ENCODE data around the gene SKAP2.

SKAP2 gene

DNA sequence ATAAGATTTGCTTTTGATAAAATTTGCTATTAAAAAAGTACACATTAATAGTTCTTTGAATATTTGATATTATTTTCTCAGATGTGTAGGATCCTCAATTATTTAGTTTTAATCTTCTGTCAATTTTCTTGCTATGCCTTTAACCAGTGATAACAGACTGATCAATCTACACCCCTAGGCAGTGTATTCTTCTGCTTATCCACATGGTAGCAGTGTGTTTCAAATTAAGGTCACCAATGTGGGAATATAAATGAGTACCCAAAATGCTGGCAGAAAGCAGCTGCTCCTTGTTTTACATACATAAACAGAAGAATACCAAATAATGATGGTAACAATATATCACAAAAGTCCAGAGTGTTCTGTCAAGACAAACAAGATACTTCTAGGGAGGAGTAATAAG lies 87.0 kb downstream of the SKAP2 start:
- no peak for DNase-seq (ENCODE audit: low read depth in 3 of 3)

DNA sequence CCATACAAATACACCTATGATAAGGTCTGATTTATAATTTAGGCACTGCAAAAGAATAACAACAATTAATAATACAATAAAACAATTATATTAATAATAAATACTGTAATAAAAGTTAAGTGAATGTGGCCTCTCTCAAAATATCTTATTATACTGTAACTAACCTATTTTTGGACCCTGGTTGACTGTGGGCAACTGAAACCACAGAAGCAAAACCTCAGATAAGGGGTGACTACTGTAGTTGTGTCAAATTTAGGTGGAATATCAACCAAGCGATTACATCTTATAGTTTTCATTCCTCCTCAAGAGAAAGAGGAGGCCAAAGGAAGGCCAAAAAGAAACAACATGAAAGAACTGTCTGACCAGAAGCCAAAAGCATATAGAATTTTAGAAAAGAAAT lies 103.9 kb downstream of the SKAP2 start:
- no peak for DNase-seq (ENCODE audit: low read depth in 3 of 3)

DNA sequence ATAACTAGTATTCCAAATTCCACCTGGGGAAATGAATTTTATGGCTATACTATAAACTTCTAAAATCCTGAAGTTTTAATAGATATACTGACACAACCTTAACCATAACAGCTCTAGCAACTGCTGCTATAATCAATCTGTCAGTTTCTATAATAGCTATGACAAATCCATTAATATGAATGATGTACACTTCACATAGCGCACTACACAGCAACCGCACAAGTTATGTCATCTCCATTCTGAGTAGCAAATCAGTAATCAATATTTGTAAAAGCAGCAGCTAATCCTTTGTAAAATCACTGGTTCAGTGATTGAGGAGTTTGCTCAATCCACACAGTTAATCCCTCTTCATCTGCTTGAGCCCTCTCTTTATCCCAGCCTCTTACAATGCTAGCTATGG lies 105.3 kb downstream of the SKAP2 start:
- DNase-seq (ENCODE audit: low read depth in 3 of 3) = no peak

DNA sequence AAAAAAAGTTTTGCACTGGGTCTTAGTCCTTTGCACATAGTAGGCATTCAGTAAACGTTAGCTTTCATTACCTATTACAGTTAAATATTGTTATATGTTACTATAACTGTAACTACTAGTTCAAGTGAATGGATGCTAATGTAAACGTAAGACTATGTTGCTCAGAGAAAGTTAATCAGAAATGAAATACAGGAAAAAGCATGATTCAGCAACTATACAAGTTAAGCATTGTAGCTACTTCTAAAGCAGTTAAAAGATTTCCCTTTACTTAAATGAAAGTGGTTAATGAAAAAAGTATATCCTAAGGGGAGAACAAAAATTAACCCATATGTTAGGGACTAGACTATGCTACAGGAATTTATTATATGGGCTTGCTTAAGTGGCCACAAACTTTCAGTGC lies 121.2 kb downstream of the SKAP2 start:
- DNase-seq (ENCODE audit: low read depth in 3 of 3) = no peak

DNA sequence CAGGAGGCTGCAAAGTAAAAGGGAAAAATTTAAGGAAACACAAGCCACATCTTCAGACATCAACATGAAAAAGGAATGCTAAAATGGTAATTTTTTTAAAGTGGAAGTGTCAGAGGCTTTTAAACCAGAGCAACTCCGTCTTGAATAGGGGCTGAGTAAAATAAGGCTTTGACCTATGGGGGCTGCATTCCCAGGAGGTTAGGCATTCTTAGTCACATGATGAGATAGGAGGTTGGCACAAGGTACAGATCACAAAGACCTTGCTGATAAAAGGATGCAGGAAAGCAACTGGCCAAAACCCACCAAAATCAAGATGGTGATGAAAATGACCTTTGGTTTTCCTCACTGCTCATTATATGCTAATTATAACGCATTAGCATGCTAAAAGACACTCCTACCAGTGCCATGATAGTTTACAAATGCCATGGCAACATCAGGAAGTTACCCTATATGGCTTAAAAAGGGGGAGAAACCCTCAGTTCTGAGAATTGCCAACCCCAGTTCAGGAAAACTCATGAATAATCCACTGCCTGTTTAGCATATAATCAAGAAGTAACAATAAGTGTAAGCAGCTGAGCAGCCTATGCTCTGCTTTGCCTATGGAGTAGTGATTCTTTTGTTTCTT lies 128.3 kb downstream of the SKAP2 start:
- no peak for DNase-seq (ENCODE audit: low read depth in 3 of 3)

DNA sequence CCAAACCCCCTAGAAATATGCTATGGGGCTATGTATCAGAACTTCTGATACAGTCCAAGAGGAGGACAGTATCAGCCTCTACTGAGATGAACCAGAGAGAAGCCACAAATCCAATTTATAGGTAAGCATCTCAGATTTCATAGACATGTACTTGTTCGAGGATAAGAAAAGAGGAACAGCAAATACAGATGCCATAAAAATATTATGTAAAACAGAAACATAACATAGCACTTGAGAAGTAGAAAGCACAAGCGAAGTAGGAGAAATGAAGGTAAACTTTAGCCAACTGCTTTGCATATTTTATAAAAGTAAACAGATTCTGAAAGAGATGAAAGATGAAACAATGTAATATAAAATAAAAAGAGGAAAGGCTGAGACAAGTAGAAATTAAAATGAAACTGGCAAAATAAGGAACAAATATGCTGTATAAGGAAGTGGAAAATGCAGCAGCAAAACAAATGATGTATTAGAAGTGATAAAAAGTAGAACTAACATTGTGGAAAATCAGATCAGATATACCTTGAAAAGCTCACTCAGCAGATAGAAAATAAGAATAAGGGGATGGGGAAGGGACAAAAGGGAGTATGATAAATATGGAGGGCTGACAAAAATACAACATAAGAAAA lies 135.1 kb downstream of the SKAP2 start:
- no peak for DNase-seq (ENCODE audit: low read depth in 3 of 3)

DNA sequence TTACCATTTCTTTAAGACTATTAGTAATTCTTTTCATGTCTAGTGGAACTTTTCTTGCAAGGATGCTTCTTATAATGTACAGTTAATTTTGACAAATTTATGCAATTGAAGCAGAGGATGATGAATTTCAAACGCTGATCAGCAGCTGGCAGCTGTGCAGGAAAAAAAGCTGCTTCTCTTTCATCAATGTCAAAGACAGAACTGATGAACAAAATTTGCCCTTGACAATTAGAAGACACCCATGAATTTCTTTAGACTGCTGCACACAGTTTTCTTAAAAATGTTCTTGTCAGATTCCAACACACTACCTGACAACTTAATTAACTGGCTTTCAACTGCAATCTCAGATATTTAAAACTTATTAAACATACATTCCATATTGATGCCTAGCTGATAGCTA lies 138.3 kb downstream of the SKAP2 start:
- DNase-seq (ENCODE audit: low read depth in 3 of 3) = no peak

DNA sequence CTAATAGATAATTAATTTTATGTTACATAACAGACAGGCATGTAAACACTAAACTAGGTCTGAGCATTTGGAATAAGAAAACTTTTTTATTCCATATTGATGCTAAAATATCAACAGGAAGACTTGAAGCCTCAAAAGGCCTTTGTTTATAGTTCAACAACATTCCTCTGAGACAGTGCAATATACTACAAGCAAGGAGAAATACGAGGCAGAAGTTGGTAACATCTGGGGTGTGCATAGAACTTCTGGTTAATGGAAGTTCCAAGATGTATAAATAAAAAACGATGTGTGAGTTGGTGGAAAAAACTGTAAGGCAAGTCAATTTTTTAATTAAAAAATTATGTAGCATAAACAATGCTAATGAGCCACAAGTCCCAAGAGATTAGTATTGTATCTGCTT lies 139.6 kb downstream of the SKAP2 start:
- no peak for DNase-seq (ENCODE audit: low read depth in 3 of 3)

DNA sequence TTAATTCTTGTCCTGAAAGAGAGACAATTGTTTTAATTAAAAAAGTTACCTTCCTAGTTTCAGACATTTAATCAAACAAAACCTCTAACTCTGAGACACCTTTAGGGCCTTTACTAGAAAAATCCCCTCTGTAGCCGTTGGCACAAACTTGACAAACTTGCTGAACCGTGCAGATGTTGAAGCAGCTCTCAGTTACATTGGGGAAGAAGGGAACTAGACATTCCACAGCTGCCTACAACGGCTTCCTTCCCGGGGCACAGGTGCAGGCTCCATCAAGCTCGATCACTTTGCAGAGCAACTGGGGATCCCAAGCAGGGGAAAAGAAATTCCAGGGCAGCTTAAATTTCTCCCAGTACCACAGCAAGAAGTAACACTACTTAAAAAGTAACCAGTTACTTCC lies 141.3 kb downstream of the SKAP2 start:
- no peak for DNase-seq (ENCODE audit: low read depth in 3 of 3)

DNA sequence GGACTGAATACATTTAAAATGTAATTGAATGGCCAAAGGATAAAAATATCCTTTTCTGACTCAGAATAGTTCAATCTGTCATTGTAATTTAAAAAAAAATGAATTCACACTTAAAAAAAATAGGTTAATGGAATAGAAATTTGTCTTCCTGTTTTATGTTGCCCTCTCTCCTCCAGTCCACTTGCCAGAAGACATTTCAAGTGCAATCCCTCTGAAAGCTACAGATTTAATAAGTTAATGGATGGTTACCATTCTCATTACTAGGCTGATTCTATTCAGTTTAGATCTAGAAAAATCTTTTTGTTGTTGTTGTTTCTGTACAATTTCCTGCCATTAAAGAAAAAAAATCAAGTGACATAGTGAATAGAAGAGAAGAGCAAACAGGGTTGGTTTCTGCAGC lies 142.9 kb downstream of the SKAP2 start:
- DNase-seq (ENCODE audit: low read depth in 3 of 3) = no peak

DNA sequence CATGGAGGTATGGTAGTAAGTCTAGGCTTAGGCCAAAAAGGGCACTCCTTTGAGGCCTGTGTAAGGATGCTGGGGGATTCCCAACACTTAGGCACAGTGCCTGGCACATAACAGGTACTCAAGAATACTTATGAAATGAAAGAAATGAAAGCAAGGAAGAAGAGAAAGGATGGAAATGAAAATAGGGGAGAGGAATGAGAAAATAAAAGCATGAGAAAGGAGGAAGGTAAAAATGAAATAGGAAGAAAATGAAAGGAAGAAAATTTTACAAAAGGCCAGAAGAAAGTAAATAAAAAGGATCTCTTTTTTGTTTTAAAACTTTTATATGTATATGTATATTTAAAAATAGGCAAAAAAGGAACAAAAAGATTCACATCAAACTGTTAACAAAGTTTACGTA lies 146.3 kb downstream of the SKAP2 start:
- no peak for DNase-seq (ENCODE audit: low read depth in 3 of 3)

DNA sequence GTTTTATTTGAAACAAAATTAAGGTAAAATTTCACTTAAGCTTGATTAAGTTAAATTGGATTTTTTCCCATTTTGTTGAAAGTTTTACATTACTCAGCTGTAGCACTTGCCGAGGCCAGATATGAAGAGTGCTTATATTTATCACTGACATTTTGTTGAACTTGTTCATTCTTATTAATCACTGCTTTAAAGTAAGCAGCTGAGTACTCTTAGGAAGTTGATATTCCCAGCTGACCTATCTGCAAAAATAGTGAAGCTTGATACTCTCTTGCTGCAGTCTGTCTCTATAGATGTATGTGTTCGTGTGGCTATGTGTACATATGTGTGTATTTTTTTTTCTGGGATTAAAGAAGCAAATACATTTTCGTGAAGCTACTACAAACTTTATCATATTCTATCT lies 150.0 kb downstream of the SKAP2 start:
- DNase-seq (ENCODE audit: low read depth in 3 of 3) = no peak

DNA sequence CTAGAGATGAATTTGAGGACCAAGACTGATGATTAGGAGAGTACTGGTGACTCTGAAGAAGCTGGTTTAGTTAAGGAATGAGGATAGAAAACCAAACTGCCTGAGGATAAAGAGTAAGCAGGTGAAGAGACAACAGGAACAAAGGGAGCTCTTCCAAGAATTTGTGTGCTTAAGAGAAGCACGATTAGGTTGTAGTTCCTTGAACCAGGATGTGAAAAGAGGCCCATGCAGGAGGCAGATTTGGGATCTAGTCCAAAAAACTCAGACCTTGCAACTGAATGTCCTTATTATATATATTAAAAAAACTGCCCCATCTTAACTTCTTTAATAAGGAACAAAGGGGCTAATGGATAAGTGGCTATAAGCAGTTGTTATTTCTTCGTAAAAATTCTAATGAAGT lies 150.4 kb downstream of the SKAP2 start:
- DNase-seq (ENCODE audit: low read depth in 3 of 3) = no peak

DNA sequence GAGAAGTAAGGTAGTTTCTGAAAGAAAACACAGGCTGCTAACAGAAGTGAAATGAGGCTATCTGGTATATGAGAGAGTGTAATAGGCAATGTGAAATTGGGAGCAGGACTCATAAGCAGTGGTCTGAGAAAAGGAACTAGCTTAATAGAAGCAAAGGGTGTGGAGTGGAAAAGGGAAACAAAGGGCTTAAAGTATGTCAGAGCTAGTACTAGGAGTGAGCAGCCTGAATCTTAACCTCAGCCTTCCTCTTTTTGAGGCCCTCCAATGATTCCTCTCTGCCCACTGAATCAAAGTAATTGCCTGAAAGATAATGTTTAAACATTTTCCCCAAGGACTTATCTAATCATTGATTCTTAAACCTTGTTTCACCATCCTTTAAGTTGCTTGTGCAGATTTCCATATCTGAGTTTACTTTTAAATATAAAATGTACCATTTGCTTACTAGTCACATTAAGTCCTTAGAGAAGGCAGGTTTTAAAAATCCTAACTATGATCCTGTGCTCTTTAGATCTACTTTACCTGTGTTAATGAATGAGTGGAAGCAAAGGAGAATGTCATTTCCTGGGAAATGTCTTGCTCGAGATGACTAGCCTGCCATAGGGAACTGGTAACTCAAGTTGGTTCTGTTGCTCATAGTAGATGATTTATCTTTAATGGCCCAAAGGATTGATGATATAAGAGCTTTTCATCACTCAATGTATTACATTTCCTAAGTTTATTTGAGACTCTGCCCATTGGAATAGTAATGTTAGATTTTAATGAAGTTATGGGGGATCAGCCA lies 155.0 kb downstream of the SKAP2 start:
- DNase-seq (ENCODE audit: low read depth in 3 of 3) = no peak

DNA sequence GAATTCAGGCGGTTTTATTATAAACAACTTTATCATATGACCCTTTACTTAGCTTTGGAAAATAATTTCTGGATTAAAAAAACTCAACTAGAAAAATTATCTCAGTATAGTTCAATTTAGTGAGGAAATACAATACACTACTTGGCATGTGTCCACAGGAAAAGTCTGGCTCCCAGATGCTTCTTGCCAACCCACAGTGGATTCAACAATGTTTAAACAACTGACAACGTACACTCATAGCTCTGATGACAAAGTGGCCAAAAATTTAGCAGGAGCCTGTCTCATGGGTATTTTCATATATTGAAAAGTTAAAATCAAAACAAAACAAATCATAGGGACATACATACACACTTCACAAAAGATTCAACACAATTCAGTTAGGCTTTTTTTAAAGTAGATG lies 158.8 kb downstream of the SKAP2 start:
- DNase-seq (ENCODE audit: low read depth in 3 of 3) = no peak

DNA sequence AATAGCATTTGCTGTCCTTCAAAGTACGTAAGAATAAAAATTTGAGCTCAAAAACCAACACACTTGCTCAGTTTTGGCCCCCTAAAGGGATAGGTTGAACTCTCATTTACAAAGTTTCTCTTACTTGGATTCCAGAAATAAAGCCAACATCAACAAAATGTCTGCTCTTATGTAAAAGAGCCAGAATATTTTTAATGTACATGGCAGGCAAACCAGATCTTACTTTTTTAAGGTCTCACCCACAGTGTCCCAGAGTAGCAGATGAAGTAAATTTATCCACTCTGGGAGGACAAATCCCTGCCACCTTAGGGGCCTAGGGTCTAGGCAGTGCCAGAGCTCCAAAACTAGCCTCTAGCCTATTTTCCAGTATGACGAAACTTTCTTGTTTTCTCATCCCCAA lies 159.6 kb downstream of the SKAP2 start:
- no peak for DNase-seq (ENCODE audit: low read depth in 3 of 3)

DNA sequence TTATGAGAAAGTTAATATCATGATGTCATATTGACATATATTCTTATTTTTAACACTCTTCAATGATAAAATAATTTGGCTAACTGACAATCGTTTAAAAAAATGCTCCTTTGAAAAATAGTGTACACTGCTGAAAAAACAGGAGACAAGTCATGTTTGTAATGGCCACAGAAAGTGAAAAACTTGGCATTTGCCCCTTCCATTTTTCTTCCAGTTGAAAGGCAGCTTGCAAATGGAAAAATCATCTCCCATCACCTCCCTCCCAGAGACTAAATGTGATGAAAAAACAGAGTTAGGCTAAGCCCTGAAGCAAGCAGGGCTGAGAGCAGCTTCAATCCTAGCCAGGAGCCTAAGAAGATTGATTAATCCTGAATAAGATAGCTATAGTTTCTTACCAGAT lies 160.4 kb downstream of the SKAP2 start:
- DNase-seq (ENCODE audit: low read depth in 3 of 3) = no peak

DNA sequence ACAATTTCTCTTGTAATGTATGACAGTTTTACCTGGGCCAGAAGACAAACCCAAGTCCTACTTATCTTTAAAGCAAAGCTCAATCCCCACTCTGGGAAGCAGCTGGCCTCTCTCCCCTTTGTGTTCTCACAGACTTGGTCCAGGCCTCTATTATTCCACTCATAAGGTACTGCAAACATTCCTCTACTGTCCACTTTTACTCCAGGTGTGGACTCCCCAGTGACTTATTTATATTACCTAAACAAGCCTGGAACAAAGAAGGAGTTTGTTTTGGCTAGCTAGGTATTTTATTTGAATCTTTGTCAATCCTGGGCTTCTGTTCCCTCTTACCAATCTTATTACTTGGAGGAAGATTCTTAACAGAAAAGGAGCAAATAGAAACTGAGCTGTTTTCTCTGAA lies 163.5 kb downstream of the SKAP2 start:
- no peak for DNase-seq (ENCODE audit: low read depth in 3 of 3)

DNA sequence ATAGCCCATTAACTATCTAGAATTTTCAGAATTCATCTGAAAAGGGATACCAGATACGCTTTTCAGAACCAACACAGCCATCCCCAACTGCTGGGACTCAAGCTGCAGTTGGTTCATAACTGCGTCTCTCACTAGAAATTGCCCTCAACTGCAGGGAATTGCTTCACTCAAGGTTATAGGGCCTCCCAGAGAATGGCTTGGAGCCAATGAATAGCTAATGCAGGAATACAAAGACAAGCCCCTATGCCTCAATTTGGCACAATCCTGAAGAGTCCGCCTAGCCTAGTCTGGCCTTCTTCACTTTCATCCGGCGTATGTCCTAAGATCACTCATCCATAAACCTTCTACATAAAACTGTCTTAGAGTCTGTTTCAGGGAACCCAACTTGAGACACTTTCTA lies 164.0 kb downstream of the SKAP2 start:
- no peak for DNase-seq (ENCODE audit: low read depth in 3 of 3)

DNA sequence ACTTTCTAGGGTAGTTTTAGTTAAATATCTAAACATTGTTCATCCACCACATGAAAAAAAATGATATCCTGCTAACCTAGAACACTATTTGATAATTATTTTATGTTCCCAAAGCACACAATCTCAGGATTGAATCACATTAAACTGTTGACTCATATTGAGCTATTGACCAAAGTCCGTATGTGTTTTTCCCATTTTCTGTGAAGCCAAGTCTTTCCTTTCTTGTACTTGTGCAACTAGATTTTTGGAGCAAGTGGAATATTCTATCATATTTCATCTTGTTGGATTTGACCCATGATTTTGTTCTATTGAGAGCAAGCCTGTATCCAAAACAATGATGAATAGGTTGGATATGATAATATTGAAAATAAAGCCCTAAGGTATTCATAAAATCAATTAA lies 164.6 kb downstream of the SKAP2 start:
- no peak for DNase-seq (ENCODE audit: low read depth in 3 of 3)

DNA sequence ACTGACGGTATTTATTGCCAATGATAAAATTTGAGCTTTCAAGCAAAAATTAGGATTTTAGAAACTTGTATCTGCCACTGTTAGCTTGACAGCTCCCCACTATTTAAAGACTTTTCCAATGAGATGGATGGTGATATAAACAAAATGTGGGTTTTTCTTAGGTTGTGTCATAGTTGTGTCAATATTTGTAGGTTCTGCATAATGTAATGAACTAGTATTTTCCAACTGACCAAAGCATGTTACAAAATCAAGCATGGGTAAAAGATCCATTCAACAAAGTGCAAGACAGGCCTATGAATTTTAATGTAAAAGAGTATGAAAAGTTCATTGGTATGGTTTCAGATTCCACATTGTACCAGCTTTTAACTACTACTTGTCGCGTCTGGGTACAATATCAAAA lies 165.6 kb downstream of the SKAP2 start:
- no peak for DNase-seq (ENCODE audit: low read depth in 3 of 3)

DNA sequence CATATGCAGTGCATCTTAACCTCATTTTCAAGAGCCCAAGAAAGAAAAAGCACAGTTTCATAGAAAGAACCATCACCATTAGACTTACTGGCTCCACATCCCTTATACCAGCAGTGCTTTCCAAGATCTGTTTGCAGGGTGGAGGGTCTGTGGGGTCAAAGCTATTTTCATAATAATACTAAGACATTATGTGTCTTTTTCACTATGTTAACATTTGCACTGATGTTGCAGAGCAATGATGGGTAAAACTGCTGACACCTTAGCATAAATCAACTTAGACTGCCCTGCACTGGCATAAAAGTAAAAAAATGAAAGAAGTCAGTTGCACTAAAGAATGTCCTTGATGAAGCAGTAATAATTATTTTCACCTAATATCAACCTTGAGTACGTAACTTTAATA lies 166.2 kb downstream of the SKAP2 start:
- no peak for DNase-seq (ENCODE audit: low read depth in 3 of 3)

DNA sequence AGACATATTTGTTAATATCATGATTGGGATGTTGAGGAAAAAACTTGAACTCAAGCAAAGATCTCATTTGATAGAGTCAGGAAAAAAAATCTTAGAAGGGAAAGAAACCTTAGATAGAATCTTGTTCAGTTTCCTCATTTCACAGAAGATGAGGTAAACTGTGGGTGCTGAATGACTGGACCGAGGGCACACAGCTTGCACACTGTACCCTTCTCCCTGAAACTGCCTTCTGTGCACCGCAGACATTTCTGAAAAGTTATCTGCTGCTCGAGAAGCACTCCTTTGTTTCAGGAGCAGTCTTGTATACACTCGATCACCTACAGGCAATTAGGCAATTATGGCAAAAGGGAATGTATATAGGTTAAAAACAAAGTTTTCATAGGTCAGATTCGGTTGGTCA lies 167.4 kb downstream of the SKAP2 start:
- no peak for DNase-seq (ENCODE audit: low read depth in 3 of 3)

All from stimulated activated CD4-positive, alpha-beta T cell treated with anti-CD3 and anti-CD28 coated beads, TNF-alpha, amount 100 ng/mL, for 48 hours (primary cell).